Left renal pelvis (tissue), 4 donors: ENCODE results near the gene EFR3B. TPM values are rescaled to one million over a fixed set of nuclear protein-coding genes. Genes with fewer than 3 reads are reported as not detected.
"Not testable (repeated sequence)": the region's sequence is repeated elsewhere in the genome, so short reads cannot be mapped to it uniquely, and the experiment has no call there.

Source experiments
- DNase-seq, 4 donors: peaks; one replicate each; pipeline ENCODE4 v3.0.0-alpha.2; 2013; ENCODE audit warnings: low read depth in 4 of 4, low spot score in 3 of 4
- polyA plus RNA-seq, 4 donors: library from polyadenylated mRNA; unstranded; fragments of 120-200 nt; gene quantifications; one replicate each; pipeline ENCODE4 v1.2.1, GENCODE V29; 2013; ENCODE audit not compliant: insufficient read length in 4 of 4

EFR3B gene
- polyA plus RNA-seq, 4 donors, result 4.7 to 8.2 (median 6.0) TPM

- DNase-seq, result no peak
Measured at GRCh38 chr2:25071966-25072365, 30.1 kb downstream of the EFR3B start.

GRCh38 chr2:25072606-25073005 is 30.7 kb downstream of the EFR3B start:
- no peak for DNase-seq

- no peak for DNase-seq
Measured at GRCh38 chr2:25073025-25073424, 31.1 kb downstream of the EFR3B start.

- no peak for DNase-seq
Measured at GRCh38 chr2:25073914-25074313, 32.0 kb downstream of the EFR3B start.

DNA sequence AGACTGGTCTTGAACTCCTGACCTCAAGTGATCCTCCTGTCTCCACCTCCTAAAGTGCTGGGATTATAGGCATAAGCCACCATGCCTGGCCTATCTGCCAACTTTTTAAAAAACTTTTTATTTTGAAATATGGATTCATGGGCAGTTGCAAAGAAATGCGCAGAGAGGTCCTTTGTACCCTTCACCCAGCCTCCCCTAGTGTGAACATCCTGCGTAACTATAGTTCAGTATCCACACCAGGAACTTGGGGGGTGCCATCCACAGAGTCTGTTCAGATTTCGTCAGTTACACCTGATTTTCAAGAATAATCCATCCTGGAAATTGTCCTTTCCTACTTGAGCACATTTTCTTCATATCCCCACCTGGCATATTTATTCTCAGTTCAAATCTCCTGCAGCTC is 33.0 kb downstream of the EFR3B start:
- no peak for DNase-seq

DNA sequence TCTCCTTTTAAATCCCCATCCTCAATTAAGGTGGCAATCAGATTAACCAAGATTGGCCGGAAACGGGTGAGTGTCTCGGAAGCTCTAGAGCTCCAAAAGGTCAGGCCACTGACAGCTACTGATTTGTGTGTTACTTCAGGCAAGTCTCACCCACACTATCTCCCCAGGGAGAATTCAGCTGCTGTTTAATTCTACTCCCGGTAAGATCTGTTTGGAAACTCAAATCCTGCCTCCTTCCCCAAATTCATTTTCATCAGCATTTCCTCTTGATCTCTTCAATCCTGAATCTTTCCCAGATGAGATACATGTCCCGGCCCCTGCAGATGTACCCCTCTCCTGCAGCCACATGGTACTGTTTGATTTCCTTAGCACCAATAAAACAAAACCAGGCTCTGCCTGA is 34.9 kb downstream of the EFR3B start:
- DNase-seq, result no peak

GRCh38 chr2:25077789-25078169 is 35.9 kb downstream of the EFR3B start:
- no peak for DNase-seq

- no peak for DNase-seq
Measured at GRCh38 chr2:25078170-25079049, 36.5 kb downstream of the EFR3B start.

GRCh38 chr2:25079050-25079635 is 37.3 kb downstream of the EFR3B start:
- DNase-seq, result no peak

- DNase-seq, result no peak
Measured at GRCh38 chr2:25081237-25081790, 39.4 kb downstream of the EFR3B start.

GRCh38 chr2:25082002-25082622 is 40.2 kb downstream of the EFR3B start:
- no peak for DNase-seq

- no peak for DNase-seq
Measured at GRCh38 chr2:25085761-25086560, 44.1 kb downstream of the EFR3B start.

DNA sequence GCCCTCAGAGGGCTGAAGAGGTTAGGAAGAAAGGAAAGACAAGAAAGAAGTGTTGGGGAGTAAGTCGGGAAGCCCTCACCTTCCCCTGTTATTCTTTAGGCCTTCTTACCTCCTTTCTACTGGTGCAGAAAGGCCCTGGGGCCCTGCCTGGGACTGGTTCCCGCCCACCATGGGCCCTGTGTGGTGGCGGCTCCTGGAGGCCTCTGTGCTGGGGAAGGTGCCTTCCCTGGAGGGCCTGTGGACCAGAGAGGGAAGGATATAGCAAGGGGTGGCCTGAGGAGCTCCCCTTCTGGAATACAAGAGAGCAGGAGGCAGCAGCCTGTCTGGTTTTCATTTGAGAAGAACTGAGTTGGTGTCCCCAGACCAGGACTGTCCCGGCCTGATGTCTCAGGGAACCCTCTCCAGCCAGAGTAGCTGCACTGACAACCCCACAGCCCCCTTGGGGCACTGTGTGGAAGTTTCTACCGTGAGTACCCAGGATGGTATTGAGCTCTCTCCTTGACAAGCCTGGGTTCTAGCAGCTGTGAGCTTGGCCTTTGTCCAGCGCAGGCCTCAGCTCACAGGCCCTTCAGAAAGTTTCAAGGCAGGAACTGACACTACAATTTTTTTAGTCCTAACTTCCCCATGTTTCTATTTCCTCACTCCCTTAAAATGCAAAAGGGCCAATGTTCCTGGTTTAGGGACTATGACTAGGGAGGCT is 47.1 kb downstream of the EFR3B start:
- DNase-seq, result no peak

GRCh38 chr2:25089605-25090315 is 47.9 kb downstream of the EFR3B start:
- DNase-seq, result no peak

DNA sequence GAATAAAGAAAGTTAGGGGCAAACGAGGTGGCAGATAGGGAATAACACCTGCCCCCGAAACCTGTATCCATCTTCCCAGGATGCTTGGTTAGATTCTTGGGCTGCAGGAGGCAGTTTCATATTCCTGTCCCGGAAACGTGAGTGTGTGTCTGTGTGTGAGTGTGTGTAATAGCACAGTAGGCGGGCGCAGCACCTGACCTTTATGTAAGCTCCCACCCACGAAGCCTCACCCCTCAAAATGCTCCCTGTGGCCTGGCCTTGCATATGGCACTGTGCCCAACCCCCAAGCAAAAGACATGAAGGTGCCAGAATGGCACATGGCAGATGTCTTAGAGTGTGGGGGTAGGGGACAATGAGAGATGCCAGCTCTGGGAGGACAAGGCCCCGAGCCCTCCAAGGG is 48.9 kb downstream of the EFR3B start:
- no peak for DNase-seq

GRCh38 chr2:25091265-25091664 is 49.4 kb downstream of the EFR3B start:
- no peak for DNase-seq

DNA sequence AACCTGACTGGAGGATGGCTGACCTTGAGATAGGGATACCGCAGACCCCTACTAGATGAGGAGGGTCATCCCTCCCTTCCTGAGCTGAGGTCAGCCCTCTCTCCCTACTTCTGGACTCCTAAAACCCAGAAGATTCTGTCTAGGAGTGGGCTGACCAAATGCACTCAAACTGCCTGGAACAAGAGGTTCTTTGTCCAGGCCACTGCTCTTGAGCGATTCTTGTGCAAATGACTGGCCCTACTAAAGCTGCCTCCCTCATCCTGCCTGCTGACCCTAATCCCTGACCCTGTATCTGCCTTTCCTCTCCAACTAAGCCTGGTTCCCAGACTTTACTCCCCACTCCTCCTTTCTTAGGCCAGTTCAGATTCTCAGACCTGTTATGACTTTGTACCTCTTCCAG is 56.2 kb downstream of the EFR3B start:
- DNase-seq, result no peak

GRCh38 chr2:25098670-25099486 is 57.0 kb downstream of the EFR3B start:
- DNase-seq, result no peak

DNA sequence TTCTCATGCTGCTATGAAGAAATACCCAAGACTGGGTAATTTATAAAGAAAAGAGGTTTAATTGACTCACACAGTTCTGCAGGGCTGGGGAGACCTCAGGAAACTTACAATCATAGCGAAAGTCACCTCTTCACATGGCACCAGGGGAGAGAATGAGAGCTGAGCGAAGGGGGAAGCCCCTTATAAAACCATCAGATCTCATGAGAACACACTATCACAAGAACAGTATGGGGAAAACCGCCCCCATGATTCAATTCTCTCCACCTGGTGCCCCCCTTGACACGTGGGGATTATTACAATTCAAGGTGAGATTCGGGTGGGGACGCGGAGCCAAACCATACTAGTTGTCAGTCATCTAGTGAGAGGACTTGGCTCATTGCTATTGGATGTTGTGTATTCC is 60.5 kb downstream of the EFR3B start:
- DNase-seq, result not testable (repeated sequence)
